Measurements from ENCODE around the gene RFLNA. TPM values are rescaled to one million over a fixed set of nuclear protein-coding genes. Genes with fewer than 3 reads are reported as not detected.

Gene RFLNA
- total and polyA plus RNA-seq, 2 experiments from 2014 or later = 57.8 to 67.8 TPM

GRCh38 chr12:124346425-124347168 lies 51.7 kb downstream of the RFLNA start:
- Histone ChIP-seq H2AFZ (no peak overlapping the region), H3K36me3 (replicated peaks; ENCODE audit: insufficient read depth, low read depth) (no peaks in the 10 kb centered on the region), H3K9me3 (ENCODE audit: low read depth) (no peaks in the 10 kb centered on the region), H3K9me2 (replicated peaks; ENCODE audit: insufficient read depth) (no peaks in the 10 kb centered on the region), H3K4me1 (ENCODE audit: insufficient read depth) (no peaks in the 10 kb centered on the region), H3K4me3 (no peak overlapping the region), H3K4me2 (no peak overlapping the region), H3K27ac (no peak overlapping the region), H4K20me1 (ENCODE audit: insufficient read depth, poor library complexity, severe bottlenecking) (no peaks in the 10 kb centered on the region), H3K79me2 (no peaks in the 10 kb centered on the region), H3K27me3 (no peaks in the 10 kb centered on the region)
- 99% methylated on average over 27 of the region's 38 CpGs for WGBS (ENCODE audit: low lambda C conversion rate, missing lambda C conversion rate)
- DNase-seq (ENCODE audit: low spot score) = no peak
- TF ChIP-seq CTCF (IDR thresholded peaks at IDR 0.05; ENCODE audit: poor library complexity) (no peak), EZH2 (IDR thresholded peaks at IDR 0.05; ENCODE audit: borderline replicate concordance) (no peak), EZH2phosphoT487 (IDR thresholded peaks at IDR 0.05; ENCODE audit: low read depth, severe bottlenecking, unreplicated experiment) (no peak)

GRCh38 chr12:124347335-124347734 lies 52.4 kb downstream of the RFLNA start:
- no peaks in the 10 kb centered on the region for H3K36me3 ChIP-seq (replicated peaks; ENCODE audit: insufficient read depth, low read depth)

GRCh38 chr12:124347805-124348658 lies 53.1 kb downstream of the RFLNA start:
- H3K4me2 ChIP-seq = no peak overlapping the region
- H3K79me2 ChIP-seq = no peaks in the 10 kb centered on the region
- no peaks in the 10 kb centered on the region for H4K20me1 ChIP-seq (ENCODE audit: insufficient read depth, poor library complexity, severe bottlenecking)
- no peaks in the 10 kb centered on the region for H3K27me3 ChIP-seq
- H3K36me3 ChIP-seq (replicated peaks; ENCODE audit: insufficient read depth, low read depth) = no peaks in the 10 kb centered on the region
- no peaks in the 10 kb centered on the region for H3K9me2 ChIP-seq (replicated peaks; ENCODE audit: insufficient read depth)
- H2AFZ ChIP-seq = no peak overlapping the region
- no peak for DNase-seq (ENCODE audit: low spot score)
- no peaks in the 10 kb centered on the region for H3K4me1 ChIP-seq (ENCODE audit: insufficient read depth)
- TF ChIP-seq EZH2 (IDR thresholded peaks at IDR 0.05; ENCODE audit: borderline replicate concordance) (no peak), EZH2phosphoT487 (IDR thresholded peaks at IDR 0.05; ENCODE audit: low read depth, severe bottlenecking, unreplicated experiment) (no peak), CTCF (IDR thresholded peaks at IDR 0.05; ENCODE audit: poor library complexity) (peak; percentile 42)
- H3K9me3 ChIP-seq (ENCODE audit: low read depth) = no peaks in the 10 kb centered on the region
- H3K27ac ChIP-seq = no peak overlapping the region
- H3K4me3 ChIP-seq = no peak overlapping the region
- 91% methylated on average over 31 of the region's 34 CpGs for WGBS (ENCODE audit: low lambda C conversion rate, missing lambda C conversion rate)

More at GRCh38 chr12:124347335-124347734, 52.4 kb downstream of the RFLNA start:
- no peak for TF ChIP-seq EZH2phosphoT487 (IDR thresholded peaks at IDR 0.05; ENCODE audit: low read depth, severe bottlenecking, unreplicated experiment)
- TF ChIP-seq CTCF (IDR thresholded peaks at IDR 0.05; ENCODE audit: poor library complexity) = no peak
- no peak for TF ChIP-seq EZH2 (IDR thresholded peaks at IDR 0.05; ENCODE audit: borderline replicate concordance)
- Histone ChIP-seq H3K27ac (no peak overlapping the region), H4K20me1 (ENCODE audit: insufficient read depth, poor library complexity, severe bottlenecking) (no peaks in the 10 kb centered on the region), H3K9me3 (ENCODE audit: low read depth) (no peaks in the 10 kb centered on the region), H3K4me3 (no peak overlapping the region), H3K27me3 (no peaks in the 10 kb centered on the region), H3K79me2 (no peaks in the 10 kb centered on the region), H3K4me2 (no peak overlapping the region), H3K9me2 (replicated peaks; ENCODE audit: insufficient read depth) (no peaks in the 10 kb centered on the region), H2AFZ (no peak overlapping the region), H3K4me1 (ENCODE audit: insufficient read depth) (no peaks in the 10 kb centered on the region)
- 99% methylated on average over 9 of the region's 9 CpGs for WGBS (ENCODE audit: low lambda C conversion rate, missing lambda C conversion rate)
- DNase-seq (ENCODE audit: low spot score) = no peak
